Measurements from ENCODE around the gene FABP7. TPM values are rescaled to one million over a fixed set of nuclear protein-coding genes. Genes with fewer than 3 reads are reported as not detected.

The FABP7 gene
- total RNA-seq, 1 donor from 2014 or later, result not detected

DNA sequence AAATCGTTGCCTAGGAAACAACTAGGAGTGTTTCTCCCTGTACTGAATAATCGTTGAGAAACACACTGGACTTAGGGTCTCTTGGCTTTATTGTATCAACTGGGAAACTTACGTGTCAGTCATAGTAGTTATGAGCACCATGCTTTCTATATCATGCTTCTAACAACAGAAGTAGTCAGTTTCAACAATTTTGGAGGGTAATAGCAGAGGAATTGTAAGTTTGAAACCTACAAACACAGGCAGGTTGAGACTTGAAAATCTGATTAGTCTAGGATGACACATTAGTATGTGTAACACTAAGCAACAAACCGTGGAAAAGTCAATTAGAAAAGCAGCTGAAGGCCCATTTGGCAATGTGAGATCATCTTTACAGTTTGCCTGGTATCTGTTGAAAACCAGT lies 43.9 kb upstream of the FABP7 start:
- TF ChIP-seq, protein P1, sequence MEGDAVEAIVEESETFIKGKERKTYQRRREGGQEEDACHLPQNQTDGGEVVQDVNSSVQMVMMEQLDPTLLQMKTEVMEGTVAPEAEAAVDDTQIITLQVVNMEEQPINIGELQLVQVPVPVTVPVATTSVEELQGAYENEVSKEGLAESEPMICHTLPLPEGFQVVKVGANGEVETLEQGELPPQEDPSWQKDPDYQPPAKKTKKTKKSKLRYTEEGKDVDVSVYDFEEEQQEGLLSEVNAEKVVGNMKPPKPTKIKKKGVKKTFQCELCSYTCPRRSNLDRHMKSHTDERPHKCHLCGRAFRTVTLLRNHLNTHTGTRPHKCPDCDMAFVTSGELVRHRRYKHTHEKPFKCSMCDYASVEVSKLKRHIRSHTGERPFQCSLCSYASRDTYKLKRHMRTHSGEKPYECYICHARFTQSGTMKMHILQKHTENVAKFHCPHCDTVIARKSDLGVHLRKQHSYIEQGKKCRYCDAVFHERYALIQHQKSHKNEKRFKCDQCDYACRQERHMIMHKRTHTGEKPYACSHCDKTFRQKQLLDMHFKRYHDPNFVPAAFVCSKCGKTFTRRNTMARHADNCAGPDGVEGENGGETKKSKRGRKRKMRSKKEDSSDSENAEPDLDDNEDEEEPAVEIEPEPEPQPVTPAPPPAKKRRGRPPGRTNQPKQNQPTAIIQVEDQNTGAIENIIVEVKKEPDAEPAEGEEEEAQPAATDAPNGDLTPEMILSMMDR (IDR thresholded peaks at IDR 0.05), result no peak
- Mint-ChIP-seq H3K4me1 (ENCODE audit: unreplicated experiment) (peaks cover 16% of the 10 kb centered on the region), H3K9me3 (ENCODE audit: unreplicated experiment) (no peaks in the 10 kb centered on the region), H3K27me3 (ENCODE audit: unreplicated experiment) (peaks cover 9% of the 10 kb centered on the region), H3K27ac (ENCODE audit: unreplicated experiment) (no peak overlapping the region), H3K36me3 (ENCODE audit: unreplicated experiment) (no peaks in the 10 kb centered on the region), H3K4me3 (ENCODE audit: unreplicated experiment) (no peak overlapping the region)
- DNase-seq (ENCODE audit: extremely low spot score, unreplicated experiment), result no peak

DNA sequence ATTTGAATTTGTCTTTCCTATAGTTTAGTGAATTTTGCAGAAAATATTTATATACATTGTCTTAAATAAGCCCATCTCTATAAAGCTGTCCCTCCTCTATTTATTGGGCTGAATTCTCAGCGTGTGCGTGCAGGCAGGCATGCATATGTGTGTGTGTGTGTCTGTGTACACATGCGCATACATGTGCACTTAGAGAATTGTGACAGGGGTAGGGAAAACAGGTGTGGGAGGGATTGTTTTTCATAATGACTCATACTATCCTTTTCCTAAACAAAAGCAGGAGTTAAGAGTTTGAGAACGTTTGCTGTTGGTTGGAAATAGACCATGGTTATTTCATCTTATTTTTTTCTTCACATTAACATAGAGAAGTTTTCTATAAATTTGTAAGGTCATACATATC lies 43.4 kb upstream of the FABP7 start:
- H3K4me1 Mint-ChIP-seq (ENCODE audit: unreplicated experiment), result peaks cover 16% of the 10 kb centered on the region
- H3K27ac Mint-ChIP-seq (ENCODE audit: unreplicated experiment), result no peak overlapping the region
- H3K36me3 Mint-ChIP-seq (ENCODE audit: unreplicated experiment), result no peaks in the 10 kb centered on the region
- H3K9me3 Mint-ChIP-seq (ENCODE audit: unreplicated experiment), result no peaks in the 10 kb centered on the region
- TF ChIP-seq, protein P1 (IDR thresholded peaks at IDR 0.05), result no peak
- H3K4me3 Mint-ChIP-seq (ENCODE audit: unreplicated experiment), result no peak overlapping the region
- H3K27me3 Mint-ChIP-seq (ENCODE audit: unreplicated experiment), result peaks cover 9% of the 10 kb centered on the region
- no peak for DNase-seq (ENCODE audit: extremely low spot score, unreplicated experiment)

DNA sequence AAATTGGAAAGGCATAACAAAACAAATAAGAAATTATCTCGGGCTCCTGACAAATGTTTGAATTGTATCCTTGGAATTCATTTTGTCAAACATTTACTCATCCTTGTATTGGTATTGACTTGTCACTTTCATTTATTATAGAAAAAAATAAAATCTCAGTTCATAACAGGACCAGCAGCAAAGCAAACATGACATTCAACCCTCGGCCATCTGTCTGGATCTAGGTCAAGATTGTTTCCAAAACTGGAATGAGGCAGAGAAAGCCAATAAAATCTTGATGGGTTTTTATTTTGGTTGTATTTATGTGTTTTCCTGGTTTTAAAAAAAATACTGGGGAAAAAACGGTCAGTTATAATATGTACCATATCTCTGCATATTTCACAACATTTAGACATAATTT lies 42.9 kb upstream of the FABP7 start:
- TF ChIP-seq, protein P1 (IDR thresholded peaks at IDR 0.05), result no peak
- Mint-ChIP-seq H3K4me1 (ENCODE audit: unreplicated experiment) (peaks cover 16% of the 10 kb centered on the region), H3K9me3 (ENCODE audit: unreplicated experiment) (no peaks in the 10 kb centered on the region), H3K27me3 (ENCODE audit: unreplicated experiment) (peaks cover 9% of the 10 kb centered on the region), H3K4me3 (ENCODE audit: unreplicated experiment) (no peak overlapping the region), H3K27ac (ENCODE audit: unreplicated experiment) (no peak overlapping the region), H3K36me3 (ENCODE audit: unreplicated experiment) (no peaks in the 10 kb centered on the region)
- no peak for DNase-seq (ENCODE audit: extremely low spot score, unreplicated experiment)

DNA sequence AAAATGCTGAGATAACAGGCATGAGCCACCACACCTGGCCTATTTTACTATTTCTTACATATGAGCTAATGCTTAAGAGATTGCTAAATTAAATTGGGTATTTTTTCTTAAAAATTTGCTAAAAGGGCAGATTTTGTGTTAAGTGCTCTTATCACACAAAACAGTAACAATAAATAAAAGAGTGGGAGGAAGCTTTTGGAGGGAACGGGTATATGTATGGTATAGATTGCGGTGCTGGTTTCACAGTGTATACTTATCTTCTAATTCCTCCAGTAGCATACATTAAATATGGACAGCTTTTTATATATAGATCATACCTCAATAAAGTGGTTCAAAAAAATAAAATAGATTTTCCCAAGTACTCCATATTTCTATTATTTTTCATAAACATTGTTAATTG lies 39.4 kb upstream of the FABP7 start:
- Mint-ChIP-seq H3K36me3 (ENCODE audit: unreplicated experiment) (no peaks in the 10 kb centered on the region), H3K4me1 (ENCODE audit: unreplicated experiment) (peaks cover 13% of the 10 kb centered on the region), H3K9me3 (ENCODE audit: unreplicated experiment) (no peaks in the 10 kb centered on the region), H3K27ac (ENCODE audit: unreplicated experiment) (no peak overlapping the region), H3K27me3 (ENCODE audit: unreplicated experiment) (peaks cover 6% of the 10 kb centered on the region), H3K4me3 (ENCODE audit: unreplicated experiment) (no peak overlapping the region)
- no peak for DNase-seq (ENCODE audit: extremely low spot score, unreplicated experiment)
- TF ChIP-seq, protein P1 (IDR thresholded peaks at IDR 0.05), result no peak

DNA sequence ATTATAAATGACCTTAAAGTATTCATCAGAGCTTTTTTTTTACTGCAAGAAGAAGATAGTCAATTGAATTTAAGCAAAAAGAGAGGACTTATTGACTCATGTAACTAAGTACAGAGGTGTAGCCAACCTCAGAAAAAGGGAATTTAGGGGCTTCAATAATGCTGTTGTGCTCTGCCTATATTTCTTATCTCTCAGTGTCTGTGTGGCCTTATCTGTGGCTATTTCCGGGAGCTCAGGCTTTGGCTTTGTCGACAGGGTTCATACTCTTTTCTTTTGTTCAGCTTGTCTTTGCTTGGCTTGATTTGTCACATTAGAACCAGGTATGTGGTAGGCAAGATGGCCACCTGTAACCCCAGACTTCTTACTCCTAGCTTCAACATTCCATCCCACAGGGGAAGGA lies 38.6 kb upstream of the FABP7 start:
- H3K9me3 Mint-ChIP-seq (ENCODE audit: unreplicated experiment), result no peaks in the 10 kb centered on the region
- TF ChIP-seq, protein P1 (IDR thresholded peaks at IDR 0.05), result no peak
- no peak overlapping the region for H3K27ac Mint-ChIP-seq (ENCODE audit: unreplicated experiment)
- DNase-seq (ENCODE audit: extremely low spot score, unreplicated experiment), result no peak
- H3K4me3 Mint-ChIP-seq (ENCODE audit: unreplicated experiment), result no peak overlapping the region
- H3K4me1 Mint-ChIP-seq (ENCODE audit: unreplicated experiment), result peaks cover 10% of the 10 kb centered on the region
- no peaks in the 10 kb centered on the region for H3K36me3 Mint-ChIP-seq (ENCODE audit: unreplicated experiment)
- H3K27me3 Mint-ChIP-seq (ENCODE audit: unreplicated experiment), result peaks cover 6% of the 10 kb centered on the region

All from osteocyte (in vitro differentiated cells).